Measurements from ENCODE around the gene TAB2. TPM values are rescaled to one million over a fixed set of nuclear protein-coding genes. Genes with fewer than 3 reads are reported as not detected.
A peak's percentile ranks its signal among the peaks of the same experiment; 100 is the strongest.

TAB2 gene
- total RNA-seq, 1 donor from 2014 or later = 81.8 TPM

- no peak overlapping the region for H3K27ac ChIP-seq (ENCODE audit: low read depth, low read length)
- no peak overlapping the region for H3K4me3 ChIP-seq (ENCODE audit: insufficient read depth, low read depth, low read length)
- Mint-ChIP-seq H3K4me3 (ENCODE audit: unreplicated experiment) (no peak overlapping the region), H3K27me3 (ENCODE audit: low read depth, unreplicated experiment) (no peaks in the 10 kb centered on the region), H3K4me1 (ENCODE audit: low read depth, unreplicated experiment) (peaks cover 25% of the 10 kb centered on the region), H3K36me3 (ENCODE audit: low read depth, unreplicated experiment) (peaks cover 9% of the 10 kb centered on the region), H3K27ac (ENCODE audit: unreplicated experiment) (no peak overlapping the region), H3K9me3 (ENCODE audit: unreplicated experiment) (peaks cover 2% of the 10 kb centered on the region)
- no peaks in the 10 kb centered on the region for H3K4me1 ChIP-seq (ENCODE audit: insufficient read depth, low read length)
- H3K9me3 ChIP-seq (ENCODE audit: insufficient read depth, low read depth, low read length) = no peaks in the 10 kb centered on the region
- H3K4me2 ChIP-seq (ENCODE audit: low read length) = no peak overlapping the region
- no peak for TF ChIP-seq CTCF (IDR thresholded peaks at IDR 0.05; ENCODE audit: insufficient read depth, low read depth, low read length)
- no peak for TF ChIP-seq EZH2 (IDR thresholded peaks at IDR 0.05; ENCODE audit: insufficient read depth, low read length)
- H2AFZ ChIP-seq (ENCODE audit: low read depth, low read length) = no peak overlapping the region
- FAIRE-seq (no peak), DNase-seq (ENCODE audit: low read depth) (no peak)
- H3K9ac ChIP-seq (ENCODE audit: low read length) = no peak overlapping the region
- H3K36me3 ChIP-seq (ENCODE audit: insufficient read depth, low read length) = no peaks in the 10 kb centered on the region
- H4K20me1 ChIP-seq (ENCODE audit: insufficient read depth, low read length) = peaks cover 97% of the 10 kb centered on the region
- peaks cover 100% of the 10 kb centered on the region for H3K79me2 ChIP-seq (ENCODE audit: insufficient read depth, low read length)
- no peaks in the 10 kb centered on the region for H3K27me3 ChIP-seq (ENCODE audit: insufficient read depth, low read length)
These were observed 45.6 kb downstream of the TAB2 start for GRCh38 chr6:149363154-149363553.

- Histone ChIP-seq H3K9ac (ENCODE audit: low read length) (no peak overlapping the region), H3K27me3 (ENCODE audit: insufficient read depth, low read length) (no peaks in the 10 kb centered on the region), H3K36me3 (ENCODE audit: insufficient read depth, low read length) (no peaks in the 10 kb centered on the region), H3K79me2 (ENCODE audit: insufficient read depth, low read length) (peaks cover 99% of the 10 kb centered on the region), H3K9me3 (ENCODE audit: insufficient read depth, low read depth, low read length) (no peaks in the 10 kb centered on the region), H3K4me1 (ENCODE audit: insufficient read depth, low read length) (no peaks in the 10 kb centered on the region), H2AFZ (ENCODE audit: low read depth, low read length) (no peak overlapping the region), H4K20me1 (ENCODE audit: insufficient read depth, low read length) (peaks cover 94% of the 10 kb centered on the region), H3K4me3 (ENCODE audit: insufficient read depth, low read depth, low read length) (no peak overlapping the region), H3K4me2 (ENCODE audit: low read length) (no peak overlapping the region), H3K27ac (ENCODE audit: low read depth, low read length) (no peak overlapping the region)
- Mint-ChIP-seq H3K4me3 (ENCODE audit: unreplicated experiment) (no peak overlapping the region), H3K4me1 (ENCODE audit: low read depth, unreplicated experiment) (peaks cover 21% of the 10 kb centered on the region), H3K9me3 (ENCODE audit: unreplicated experiment) (peaks cover 2% of the 10 kb centered on the region), H3K27ac (ENCODE audit: unreplicated experiment) (no peak overlapping the region), H3K36me3 (ENCODE audit: low read depth, unreplicated experiment) (peaks cover 7% of the 10 kb centered on the region), H3K27me3 (ENCODE audit: low read depth, unreplicated experiment) (no peaks in the 10 kb centered on the region)
- DNase-seq (ENCODE audit: low read depth) (no peak), FAIRE-seq (no peak)
- no peak for TF ChIP-seq CTCF (IDR thresholded peaks at IDR 0.05; ENCODE audit: insufficient read depth, low read depth, low read length)
- no peak for TF ChIP-seq EZH2 (IDR thresholded peaks at IDR 0.05; ENCODE audit: insufficient read depth, low read length)
These were observed 47.0 kb downstream of the TAB2 start for GRCh38 chr6:149364557-149364956.

- Mint-ChIP-seq H3K9me3 (ENCODE audit: unreplicated experiment) (peaks cover under 1% of the 10 kb centered on the region), H3K27me3 (ENCODE audit: low read depth, unreplicated experiment) (no peaks in the 10 kb centered on the region), H3K4me3 (ENCODE audit: unreplicated experiment) (peak overlapping the region; percentile 11), H3K36me3 (ENCODE audit: low read depth, unreplicated experiment) (peaks cover 7% of the 10 kb centered on the region), H3K27ac (ENCODE audit: unreplicated experiment) (no peak overlapping the region), H3K4me1 (ENCODE audit: low read depth, unreplicated experiment) (peaks cover 23% of the 10 kb centered on the region)
- Histone ChIP-seq H3K9me3 (ENCODE audit: insufficient read depth, low read depth, low read length) (no peaks in the 10 kb centered on the region), H3K36me3 (ENCODE audit: insufficient read depth, low read length) (peaks cover 5% of the 10 kb centered on the region), H4K20me1 (ENCODE audit: insufficient read depth, low read length) (peaks cover 93% of the 10 kb centered on the region), H3K4me2 (ENCODE audit: low read length) (no peak overlapping the region), H3K79me2 (ENCODE audit: insufficient read depth, low read length) (peaks cover 99% of the 10 kb centered on the region), H2AFZ (ENCODE audit: low read depth, low read length) (no peak overlapping the region), H3K4me1 (ENCODE audit: insufficient read depth, low read length) (no peaks in the 10 kb centered on the region), H3K9ac (ENCODE audit: low read length) (no peak overlapping the region), H3K4me3 (ENCODE audit: insufficient read depth, low read depth, low read length) (no peak overlapping the region), H3K27me3 (ENCODE audit: insufficient read depth, low read length) (no peaks in the 10 kb centered on the region), H3K27ac (ENCODE audit: low read depth, low read length) (no peak overlapping the region)
- no peak for FAIRE-seq
- TF ChIP-seq EZH2 (IDR thresholded peaks at IDR 0.05; ENCODE audit: insufficient read depth, low read length) = no peak
- no peak for TF ChIP-seq CTCF (IDR thresholded peaks at IDR 0.05; ENCODE audit: insufficient read depth, low read depth, low read length)
- no peak for DNase-seq (ENCODE audit: low read depth)
These were observed 47.7 kb downstream of the TAB2 start for GRCh38 chr6:149365197-149365596.
